Measurements from ENCODE around the gene NRXN2.

The NRXN2 gene

GRCh38 chr11:64758330-64759079, 35.5 kb upstream of the NRXN2 start:
- peak; percentile 22 for DNase-seq (ENCODE audit: low spot score)
- TF ChIP-seq CTCF (IDR thresholded peaks at IDR 0.05; ENCODE audit: extremely low read depth, missing control alignments): no peak

GRCh38 chr11:64757549-64758329, 34.7 kb upstream of the NRXN2 start:
- no peak for DNase-seq (ENCODE audit: low spot score)
- TF ChIP-seq CTCF (IDR thresholded peaks at IDR 0.05; ENCODE audit: extremely low read depth, missing control alignments): no peak

- TF ChIP-seq CTCF (IDR thresholded peaks at IDR 0.05; ENCODE audit: extremely low read depth, missing control alignments): no peak
- no peak for DNase-seq (ENCODE audit: low spot score)
Measured at GRCh38 chr11:64755681-64756361, 32.8 kb upstream of the NRXN2 start.

- no peak for DNase-seq (ENCODE audit: low spot score)
- no peak for TF ChIP-seq CTCF (IDR thresholded peaks at IDR 0.05; ENCODE audit: extremely low read depth, missing control alignments)
Measured at GRCh38 chr11:64754919-64755662, 32.1 kb upstream of the NRXN2 start.

- no peak for DNase-seq (ENCODE audit: low spot score)
- TF ChIP-seq CTCF (IDR thresholded peaks at IDR 0.05; ENCODE audit: extremely low read depth, missing control alignments): no peak
Measured at GRCh38 chr11:64754124-64754918, 31.3 kb upstream of the NRXN2 start.

GRCh38 chr11:64753380-64754123, 30.6 kb upstream of the NRXN2 start:
- no peak for DNase-seq (ENCODE audit: low spot score)
- no peak for TF ChIP-seq CTCF (IDR thresholded peaks at IDR 0.05; ENCODE audit: extremely low read depth, missing control alignments)
